HG03066 (cell line): ENCODE results near the gene PLCB2.

Experiments
- ATAC-seq: cut with Tn5 transposase; IDR thresholded peaks from one replicate; pipeline ENCODE4 v1.9.1; 2021; ENCODE audit warnings: low read depth; ENCODE audit not compliant: unreplicated experiment

PLCB2 gene

GRCh38 chr15:40273428-40273827 lies 34.3 kb downstream of the PLCB2 start:
- ATAC-seq, result no peak

- no peak for ATAC-seq
These were observed 35.2 kb downstream of the PLCB2 start for GRCh38 chr15:40272485-40273056.

GRCh38 chr15:40271685-40272484 lies 35.9 kb downstream of the PLCB2 start:
- no peak for ATAC-seq

GRCh38 chr15:40270246-40270995 lies 37.3 kb downstream of the PLCB2 start:
- no peak for ATAC-seq

GRCh38 chr15:40269604-40270003 lies 38.1 kb downstream of the PLCB2 start:
- ATAC-seq, result no peak

GRCh38 chr15:40267670-40268069 lies 40.1 kb downstream of the PLCB2 start:
- ATAC-seq, result no peak

GRCh38 chr15:40266828-40267304 lies 40.9 kb downstream of the PLCB2 start:
- no peak for ATAC-seq

- no peak for ATAC-seq
These were observed 41.9 kb downstream of the PLCB2 start for GRCh38 chr15:40265875-40266274.

GRCh38 chr15:40265355-40265754 lies 42.4 kb downstream of the PLCB2 start:
- no peak for ATAC-seq

GRCh38 chr15:40264321-40265153 lies 43.2 kb downstream of the PLCB2 start:
- ATAC-seq, result no peak

GRCh38 chr15:40263024-40263754 lies 44.5 kb downstream of the PLCB2 start:
- no peak for ATAC-seq

GRCh38 chr15:40259021-40259420 lies 48.7 kb downstream of the PLCB2 start:
- no peak for ATAC-seq

- ATAC-seq, result no peak
These were observed 49.2 kb downstream of the PLCB2 start for GRCh38 chr15:40258544-40258943.

- ATAC-seq, result no peak
These were observed 49.9 kb downstream of the PLCB2 start for GRCh38 chr15:40257656-40258450.

- ATAC-seq, result no peak
These were observed 51.0 kb downstream of the PLCB2 start for GRCh38 chr15:40256638-40257235.

GRCh38 chr15:40255033-40255432 lies 52.7 kb downstream of the PLCB2 start:
- no peak for ATAC-seq

- ATAC-seq, result no peak
These were observed 53.3 kb downstream of the PLCB2 start for GRCh38 chr15:40254452-40254851.

- no peak for ATAC-seq
These were observed 54.5 kb downstream of the PLCB2 start for GRCh38 chr15:40253167-40253790.
